Neural crest cell (in vitro differentiated cells): ENCODE results near the gene DCTN2. TPM values are rescaled to one million over a fixed set of nuclear protein-coding genes. Genes with fewer than 3 reads are reported as not detected.
"Not testable (repeated sequence)": the region's sequence is repeated elsewhere in the genome, so short reads cannot be mapped to it uniquely, and the experiment has no call there.

Experiments used
- DNase-seq: peaks from one replicate; pipeline ENCODE4 v3.0.0; 2021; ENCODE audit warnings: low read depth, mixed read lengths, low spot score
- H3K27ac Mint-ChIP-seq: one replicate; pipeline ENCODE4 v1.8.0; 2021; ENCODE audit warnings: mild to moderate bottlenecking, mixed read lengths; ENCODE audit not compliant: unreplicated experiment
- H3K27me3 Mint-ChIP-seq: 2 replicates; pipeline ENCODE4 v1.8.0; 2021; ENCODE audit warnings: low read depth, mild to moderate bottlenecking, mixed read lengths
- H3K36me3 Mint-ChIP-seq: 2 replicates; pipeline ENCODE4 v1.8.0; 2021; ENCODE audit warnings: low read depth, mild to moderate bottlenecking, mixed read lengths
- H3K4me1 Mint-ChIP-seq: 2 replicates; pipeline ENCODE4 v1.8.0; 2021; ENCODE audit warnings: mixed read lengths
- H3K4me3 Mint-ChIP-seq: one replicate; pipeline ENCODE4 v1.8.0; 2021; ENCODE audit warnings: mild to moderate bottlenecking, mixed read lengths
- H3K9me3 Mint-ChIP-seq: 2 replicates; pipeline ENCODE4 v1.8.0; 2021; ENCODE audit warnings: mixed read lengths
- total RNA-seq: library from RNA; stranded (reverse); gene quantifications from 2 replicates; pipeline ENCODE4 v1.2.1, GENCODE V29; 2021
- TF ChIP-seq, protein P1 (sequence below): fragments of 200-600 bp; sonication (generic); conservative IDR thresholded peaks from 2 replicates; pipeline ENCODE4 v1.5.0; 2021; ENCODE audit warnings: antibody characterized with exemption, mild to moderate bottlenecking

Gene DCTN2
- total RNA-seq, 1 donor from 2014 or later, result 133 TPM

DNA sequence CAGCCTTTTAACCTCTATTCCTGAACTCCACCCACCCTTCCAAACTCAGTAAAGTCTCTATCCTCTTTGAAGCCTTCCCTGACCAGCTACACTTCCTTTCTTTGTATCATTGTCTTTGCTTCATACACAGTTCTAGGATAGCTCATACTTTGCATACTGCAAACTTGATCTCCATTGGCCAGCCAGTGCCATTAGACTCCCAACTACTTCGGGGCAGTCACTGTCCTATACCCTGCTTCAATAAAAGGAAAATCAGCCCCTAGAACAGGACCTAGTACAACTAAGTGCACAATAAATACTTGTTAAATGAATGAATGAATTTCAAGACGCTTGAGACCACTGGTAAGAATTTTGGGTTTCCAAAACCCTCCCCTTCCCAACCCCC lies 43.5 kb upstream of the DCTN2 start:
- H3K27me3 Mint-ChIP-seq, result peaks cover 16% of the 10 kb centered on the region
- TF ChIP-seq, protein P1, sequence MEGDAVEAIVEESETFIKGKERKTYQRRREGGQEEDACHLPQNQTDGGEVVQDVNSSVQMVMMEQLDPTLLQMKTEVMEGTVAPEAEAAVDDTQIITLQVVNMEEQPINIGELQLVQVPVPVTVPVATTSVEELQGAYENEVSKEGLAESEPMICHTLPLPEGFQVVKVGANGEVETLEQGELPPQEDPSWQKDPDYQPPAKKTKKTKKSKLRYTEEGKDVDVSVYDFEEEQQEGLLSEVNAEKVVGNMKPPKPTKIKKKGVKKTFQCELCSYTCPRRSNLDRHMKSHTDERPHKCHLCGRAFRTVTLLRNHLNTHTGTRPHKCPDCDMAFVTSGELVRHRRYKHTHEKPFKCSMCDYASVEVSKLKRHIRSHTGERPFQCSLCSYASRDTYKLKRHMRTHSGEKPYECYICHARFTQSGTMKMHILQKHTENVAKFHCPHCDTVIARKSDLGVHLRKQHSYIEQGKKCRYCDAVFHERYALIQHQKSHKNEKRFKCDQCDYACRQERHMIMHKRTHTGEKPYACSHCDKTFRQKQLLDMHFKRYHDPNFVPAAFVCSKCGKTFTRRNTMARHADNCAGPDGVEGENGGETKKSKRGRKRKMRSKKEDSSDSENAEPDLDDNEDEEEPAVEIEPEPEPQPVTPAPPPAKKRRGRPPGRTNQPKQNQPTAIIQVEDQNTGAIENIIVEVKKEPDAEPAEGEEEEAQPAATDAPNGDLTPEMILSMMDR, result no peak
- DNase-seq, result no peak
- H3K27ac Mint-ChIP-seq, result no peak overlapping the region
- no peaks in the 10 kb centered on the region for H3K9me3 Mint-ChIP-seq
- H3K4me1 Mint-ChIP-seq, result peaks cover 18% of the 10 kb centered on the region
- no peaks in the 10 kb centered on the region for H3K36me3 Mint-ChIP-seq
- peak overlapping the region; percentile 93 for H3K4me3 Mint-ChIP-seq

DNA sequence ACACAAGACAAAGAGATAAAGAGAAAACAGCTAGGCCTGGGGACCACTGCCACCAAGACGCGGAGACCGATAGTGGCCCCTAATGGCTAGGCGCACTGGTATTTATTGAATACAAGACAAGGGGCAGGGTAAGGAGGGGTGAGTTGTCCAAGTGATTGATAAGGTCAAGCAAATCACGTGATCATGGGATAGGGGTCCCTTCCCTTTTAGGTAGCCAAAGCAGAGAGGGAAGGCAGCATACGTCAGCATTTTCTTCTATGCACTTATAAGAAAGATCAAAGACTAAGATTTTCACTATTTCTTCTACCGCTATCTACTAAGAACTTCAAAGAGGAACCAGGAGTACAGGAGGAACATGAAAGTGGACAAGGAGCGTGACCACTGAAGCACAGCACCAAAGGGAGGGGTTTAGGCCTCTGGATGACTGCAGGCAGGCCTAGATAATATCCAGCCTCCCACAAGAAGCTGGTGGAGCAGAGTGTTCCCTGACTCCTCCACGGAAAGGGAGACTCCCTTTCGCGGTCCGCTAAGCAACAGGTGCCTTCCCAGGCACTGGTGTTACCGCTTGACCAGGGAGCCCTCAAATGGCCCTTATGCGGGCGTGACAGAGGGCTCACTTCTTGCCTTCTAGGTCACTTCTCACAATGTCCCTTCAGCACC lies 42.1 kb upstream of the DCTN2 start:
- not testable (repeated sequence) for H3K36me3 Mint-ChIP-seq, H3K27ac Mint-ChIP-seq, H3K9me3 Mint-ChIP-seq, H3K4me3 Mint-ChIP-seq, DNase-seq
- Mint-ChIP-seq H3K4me1 (peaks cover 18% of the 10 kb centered on the region), H3K27me3 (peaks cover 23% of the 10 kb centered on the region)

DNA sequence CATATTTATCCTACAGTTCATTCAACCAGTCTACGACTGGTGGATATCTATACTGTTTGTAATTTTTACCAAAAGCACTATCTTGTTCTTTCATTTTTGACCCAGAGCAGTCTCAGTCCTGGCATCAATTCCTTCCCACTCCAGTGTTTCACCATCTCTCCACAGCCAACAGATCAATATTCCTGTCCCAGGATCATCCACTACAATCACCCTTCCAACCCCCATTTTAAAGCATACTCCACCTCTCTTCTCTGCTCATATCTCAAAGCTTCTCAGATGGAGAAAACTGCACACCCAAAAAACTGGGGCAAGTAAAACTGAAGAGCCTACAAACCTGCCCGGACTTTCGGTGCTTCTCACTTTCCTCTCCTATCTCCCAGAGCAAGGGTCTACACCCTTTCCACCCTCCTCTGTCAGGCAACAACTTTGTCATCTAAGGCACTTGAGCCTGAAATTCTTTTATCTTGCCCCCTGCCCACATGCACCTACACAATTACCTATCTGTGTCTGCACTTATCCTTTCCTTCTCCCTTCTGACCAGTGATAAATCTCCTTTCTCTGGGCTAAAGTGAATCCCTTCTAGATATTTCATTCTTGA lies 39.9 kb upstream of the DCTN2 start:
- Mint-ChIP-seq H3K9me3 (no peaks in the 10 kb centered on the region), H3K4me3 (no peak overlapping the region)
- no peak for DNase-seq

DNA sequence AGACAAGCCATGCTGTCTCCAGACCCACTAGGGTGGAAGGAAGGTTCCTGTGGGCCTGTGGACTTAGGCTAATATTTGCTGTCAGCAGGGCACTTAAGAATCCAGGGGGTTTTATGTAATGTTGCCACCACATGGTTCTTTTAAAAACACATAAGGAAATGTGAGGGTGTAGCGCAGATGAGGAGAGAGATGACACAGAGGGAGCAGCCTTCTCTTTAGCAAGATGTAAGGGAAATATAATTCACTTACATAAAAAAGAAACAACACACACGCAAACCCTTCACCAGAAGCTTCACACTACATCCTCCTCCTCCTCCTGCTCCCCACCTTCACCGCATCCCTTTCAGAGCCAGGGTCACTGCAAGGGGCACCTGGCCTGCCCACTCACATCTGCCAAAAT lies 39.1 kb upstream of the DCTN2 start:
- Mint-ChIP-seq H3K27me3 (peaks cover 14% of the 10 kb centered on the region), H3K27ac (no peak overlapping the region), H3K4me1 (peaks cover 6% of the 10 kb centered on the region), H3K36me3 (no peaks in the 10 kb centered on the region), H3K4me3 (peak overlapping the region; percentile 9), H3K9me3 (no peaks in the 10 kb centered on the region)
- TF ChIP-seq, protein P1, result no peak
- DNase-seq, result no peak

More for the DNA sequence above, 39.9 kb upstream of the DCTN2 start:
- Mint-ChIP-seq H3K27me3 (peaks cover 20% of the 10 kb centered on the region), H3K36me3 (no peaks in the 10 kb centered on the region), H3K27ac (no peak overlapping the region), H3K4me1 (peaks cover 12% of the 10 kb centered on the region)
- TF ChIP-seq, protein P1, result no peak

DNA sequence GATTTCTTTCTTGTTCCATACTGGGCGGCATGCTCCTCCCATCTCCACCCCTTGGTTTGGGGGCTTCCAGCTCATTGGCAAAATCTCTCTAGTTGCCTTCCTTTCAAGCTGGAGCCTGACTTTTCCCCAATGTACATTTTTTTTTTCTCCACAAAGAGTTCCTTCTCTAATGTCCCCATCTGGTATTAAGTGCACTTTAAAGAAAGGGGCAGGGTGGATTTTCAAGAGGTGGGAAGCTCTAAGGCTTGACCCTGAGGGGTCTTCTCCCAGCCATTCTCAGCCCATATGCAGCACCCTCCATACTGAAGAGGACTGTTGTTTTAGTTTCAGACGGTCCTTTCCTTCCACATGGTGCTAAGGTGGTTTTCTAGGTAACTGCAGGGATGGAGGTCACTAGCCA lies 38.2 kb upstream of the DCTN2 start:
- H3K4me3 Mint-ChIP-seq, result no peak overlapping the region
- no peaks in the 10 kb centered on the region for H3K4me1 Mint-ChIP-seq
- no peak overlapping the region for H3K27ac Mint-ChIP-seq
- no peak for DNase-seq
- H3K9me3 Mint-ChIP-seq, result no peaks in the 10 kb centered on the region
- H3K36me3 Mint-ChIP-seq, result no peaks in the 10 kb centered on the region
- H3K27me3 Mint-ChIP-seq, result peaks cover 10% of the 10 kb centered on the region
- TF ChIP-seq, protein P1, result no peak

DNA sequence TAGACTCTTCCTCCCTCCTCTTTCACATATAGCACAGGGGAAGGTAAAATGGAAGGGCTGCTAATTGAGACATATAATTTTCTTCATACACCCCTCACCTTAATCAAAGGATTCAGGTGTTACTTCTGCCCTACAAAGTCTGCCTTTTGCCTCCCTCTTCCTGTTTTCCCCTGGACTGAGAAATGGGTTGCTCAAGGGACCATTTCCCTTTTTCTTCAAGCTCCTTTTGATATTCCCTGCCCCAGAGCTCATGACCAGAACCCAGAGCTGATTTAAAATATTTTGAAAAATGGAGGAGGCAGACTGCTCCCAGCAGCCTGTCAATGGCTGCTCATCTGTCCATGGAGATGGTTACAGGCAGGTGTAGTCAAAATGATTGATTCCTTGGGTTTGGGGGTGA lies 37.7 kb upstream of the DCTN2 start:
- Mint-ChIP-seq H3K9me3 (no peaks in the 10 kb centered on the region), H3K4me3 (no peak overlapping the region)

More for the DNA sequence above, 37.7 kb upstream of the DCTN2 start:
- no peak for DNase-seq
- H3K27me3 Mint-ChIP-seq, result peaks cover 10% of the 10 kb centered on the region
- no peaks in the 10 kb centered on the region for H3K4me1 Mint-ChIP-seq
- TF ChIP-seq, protein P1, result no peak
- no peaks in the 10 kb centered on the region for H3K36me3 Mint-ChIP-seq
- H3K27ac Mint-ChIP-seq, result no peak overlapping the region
